Esophagus squamous epithelium (tissue), 5 donors: ENCODE results near the gene ZNF84. TPM values are rescaled to one million over a fixed set of nuclear protein-coding genes. Genes with fewer than 3 reads are reported as not detected.

ENCODE experiments used
- DNase-seq: peaks from one replicate; lab custom pipeline; 2025; lab: John Stamatoyannopoulos, UW
- H3K27ac ChIP-seq, 4 donors: fragments of 200-600 bp; sonication (generic); one replicate each; pipeline ENCODE4 v1.5.1; 2016 to 2019; ENCODE audit warnings: mild to moderate bottlenecking in 1 of 4
- H3K27me3 ChIP-seq, 4 donors: fragments of 200-600 bp; sonication (generic); 1 replicate in 3 of 4; 2 replicates in 1 of 4; pipeline versions ENCODE4 v1.5.1 to v1.6.0; 2017 to 2021; ENCODE audit warnings: antibody characterized with exemption in 1 of 4
- H3K36me3 ChIP-seq, 3 donors: fragments of 200-600 bp; sonication (generic); one replicate each; pipeline ENCODE4 v1.5.1; 2016 to 2019
- H3K4me1 ChIP-seq, 3 donors: fragments of 200-600 bp; sonication (generic); one replicate each; pipeline ENCODE4 v1.5.1; 2017 to 2019
- H3K4me3 ChIP-seq, 4 donors: fragments of 200-600 bp; sonication (generic); 1 replicate in 3 of 4; 2 replicates in 1 of 4; pipeline ENCODE4 v1.5.1; 2016 to 2019; ENCODE audit warnings: mild to moderate bottlenecking in 2 of 4, moderate library complexity in 1 of 4
- H3K9me3 ChIP-seq, 3 donors: fragments of 200-600 bp; sonication (generic); one replicate each; pipeline ENCODE4 v1.5.1; 2016 to 2019
- CTCF ChIP-seq, 6 experiments: fragments of 450-650 bp in 4 of 6; fragments of 200-600 bp in 2 of 6; sonication (generic) in 2 of 6; IDR thresholded peaks; one replicate each; pipeline ENCODE4 v1.5.1; 2016 to 2019; ENCODE audit warnings: antibody characterized with exemption in 6 of 6, mild to moderate bottlenecking in 4 of 6, moderate library complexity in 4 of 6
- POLR2A ChIP-seq, 4 donors: fragments of 450-650 bp; IDR thresholded peaks; one replicate each; pipeline ENCODE4 v1.6.1; 2017; ENCODE audit warnings: antibody characterized with exemption in 4 of 4, mild to moderate bottlenecking in 4 of 4, moderate library complexity in 3 of 4
- WGBS, 2 donors: methylation state at CpG; one replicate each; pipeline ENCODE4 v1.1.5; 2018; 5-methylcytosine and 5-hydroxymethylcytosine counted together
- intact Hi-C: fragments of 100-400 bp; cut with DNase I; formaldehyde crosslinking; loops from one replicate; pipeline ENCODE4 v1.15.0; 2022
- total RNA-seq, 4 donors: library from RNA; depleted of rRNA; stranded (reverse); fragments of >200 nt; gene quantifications; one replicate each; pipeline ENCODE4 v1.1.0, GENCODE V29; 2016
- donor health status: DM: yes; HTN: yes; CAD: no.

Gene ZNF84
- total RNA-seq, 4 donors from 2014 or later = 5.3 to 21.2 (median 6.6) TPM

- Histone ChIP-seq H3K4me3 (no peak overlapping the region), H3K36me3 (peaks cover 0 to 41% (median 4%) of the 10 kb centered on the region in 3 donors), H3K4me1 (no peaks in the 10 kb centered on the region), H3K9me3 (peaks cover 36 to 100% (median 98%) of the 10 kb centered on the region in 3 donors), H3K27ac (no peak overlapping the region), H3K27me3 (no peaks in the 10 kb centered on the region)
- no peak for DNase-seq
- intact Hi-C loops = loop anchor here (2.0 kb wide), 1 partner anchor 41 kb away; no protein-coding TSS in a partner anchor
- TF ChIP-seq POLR2A (IDR thresholded peaks at IDR 0.05) (no peak), CTCF (IDR thresholded peaks at IDR 0.05) (no peak)
- 95 to 100% methylated on average over 1 of the region's 1 CpG for WGBS, 2 donors
These were observed 24.6 kb downstream of the ZNF84 start for GRCh38 chr12:133061954-133062353.

DNA sequence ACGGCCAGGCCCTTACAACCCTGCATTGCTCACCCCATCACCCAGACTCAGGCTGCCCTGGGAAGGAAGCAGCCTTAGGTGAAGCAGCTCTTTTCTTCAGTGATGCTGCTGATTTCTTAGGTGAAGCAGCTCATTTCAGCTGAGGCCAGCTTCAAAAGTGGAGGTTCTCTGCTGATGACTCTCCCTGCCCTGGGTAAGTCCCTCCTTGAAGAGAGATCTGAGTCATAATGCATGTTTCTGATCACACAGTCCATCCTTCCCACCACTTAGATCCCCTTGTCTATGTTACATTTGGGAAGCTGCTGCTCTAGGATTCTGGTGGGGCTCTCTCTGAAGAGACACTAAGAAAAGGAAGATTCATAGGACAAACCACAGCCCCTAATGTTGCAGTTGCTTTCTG lies 26.2 kb downstream of the ZNF84 start:
- intact Hi-C loops = loop anchor here (2.0 kb wide), 1 partner anchor 39 kb away; no protein-coding TSS in a partner anchor
- no peak overlapping the region for H3K27ac ChIP-seq
- no peaks in the 10 kb centered on the region for H3K27me3 ChIP-seq
- WGBS, 2 donors = 100% methylated on average over 1 of the region's 1 CpG
- peaks cover 25 to 100% (median 98%) of the 10 kb centered on the region in 3 donors for H3K9me3 ChIP-seq
- no peaks in the 10 kb centered on the region for H3K4me1 ChIP-seq
- TF ChIP-seq CTCF (IDR thresholded peaks at IDR 0.05) (no peak), POLR2A (IDR thresholded peaks at IDR 0.05) (no peak)
- peak overlapping the region in 1 of 4 donors; percentile 7 for H3K4me3 ChIP-seq
- no peak for DNase-seq
- H3K36me3 ChIP-seq = peaks cover 0 to 25% (median 0%) of the 10 kb centered on the region in 3 donors

- intact Hi-C loops = no loop called here
- no peak for DNase-seq
These were observed 36.5 kb downstream of the ZNF84 start for GRCh38 chr12:133073836-133074235.

DNA sequence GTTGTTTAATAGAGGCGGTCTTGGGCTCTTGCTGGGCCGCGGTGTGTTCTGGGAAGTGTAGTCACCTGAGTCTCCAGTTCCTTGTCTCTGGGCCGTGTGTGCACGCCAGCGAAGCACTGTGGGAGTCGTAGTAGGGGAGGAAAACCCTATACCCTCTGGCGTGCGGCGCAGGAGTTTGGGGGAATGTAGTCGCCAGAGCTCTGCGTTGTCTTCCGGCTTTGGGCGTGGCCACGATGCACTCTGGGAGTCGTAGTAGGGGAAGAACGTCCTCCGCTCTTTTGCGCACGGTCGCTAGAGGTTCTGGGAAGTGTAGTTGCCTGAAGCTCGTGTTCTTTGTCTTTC lies 42.7 kb downstream of the ZNF84 start:
- Histone ChIP-seq H3K27ac (peak overlapping the region; percentile 97 to 99 (median 98)), H3K9me3 (peaks cover 5 to 78% (median 72%) of the 10 kb centered on the region in 3 donors), H3K4me1 (peaks cover 4 to 14% (median 6%) of the 10 kb centered on the region in 3 donors), H3K36me3 (peaks cover 10 to 35% (median 12%) of the 10 kb centered on the region in 3 donors), H3K4me3 (peak overlapping the region; percentile 76 to 97 (median 90)), H3K27me3 (no peaks in the 10 kb centered on the region)
- TF ChIP-seq POLR2A (IDR thresholded peaks at IDR 0.05) (peak in 1 of 4 donors; percentile 26), CTCF (IDR thresholded peaks at IDR 0.05) (peak in 1 of 6 experiments; percentile 11)
- intact Hi-C loops = no loop called here
- peak; percentile 96 for DNase-seq
- 0% methylated on average over 5 of the region's 22 CpGs for WGBS, 2 donors

More at GRCh38 chr12:133073836-133074235, 36.5 kb downstream of the ZNF84 start:
- no peaks in the 10 kb centered on the region for H3K36me3 ChIP-seq
- H3K4me1 ChIP-seq = no peaks in the 10 kb centered on the region
- H3K4me3 ChIP-seq = no peak overlapping the region
- peaks cover 5 to 98% (median 84%) of the 10 kb centered on the region in 3 donors for H3K9me3 ChIP-seq
- TF ChIP-seq CTCF (IDR thresholded peaks at IDR 0.05) (no peak), POLR2A (IDR thresholded peaks at IDR 0.05) (no peak)
- no peaks in the 10 kb centered on the region for H3K27me3 ChIP-seq
- no peak overlapping the region for H3K27ac ChIP-seq
- 85 to 89% methylated on average over 2 of the region's 2 CpGs for WGBS, 2 donors

- Histone ChIP-seq H3K36me3 (peaks cover 16 to 41% (median 17%) of the 10 kb centered on the region in 3 donors), H3K4me3 (peak within 1 kb of the TSS; percentile 76 to 97 (median 90)), H3K4me1 (peaks cover 4 to 14% (median 6%) of the 10 kb centered on the region in 3 donors), H3K27ac (peak within 1 kb of the TSS; percentile 97 to 99 (median 98)), H3K27me3 (no peaks in the 10 kb centered on the region), H3K9me3 (peaks cover 5 to 78% (median 72%) of the 10 kb centered on the region in 3 donors)
- peak; percentile 90 for DNase-seq
- intact Hi-C loops = no loop called here
- peak in 3 of 4 donors; percentile 13 to 60 (median 49) for TF ChIP-seq POLR2A (IDR thresholded peaks at IDR 0.05)
- TF ChIP-seq CTCF (IDR thresholded peaks at IDR 0.05) = peak in 4 of 6 experiments; percentile 23 to 55 (median 44)
- 0% methylated on average over 8 to 18 of the region's 69 CpGs for WGBS, 2 donors
These were observed 43.3 kb downstream of the ZNF84 start, which contains the start of gene ZNF140 for GRCh38 chr12:133080368-133081158. TSS of gene ZNF140 (plus strand) at chr12:133080923. CDS start at chr12:133081321, 398 bp downstream.
